CD14-positive monocyte (primary cell): ENCODE measurements around the gene GH1. TPM values are rescaled to one million over a fixed set of nuclear protein-coding genes. Genes with fewer than 3 reads are reported as not detected.
"Not testable (repeated sequence)": the region's sequence is repeated elsewhere in the genome, so short reads cannot be mapped to it uniquely, and the experiment has no call there.

Experiments used
- DNase-seq, 3 donors: peaks; one replicate each; pipeline ENCODE4 v3.0.0-alpha.2; 2011 to 2022
- H2AFZ ChIP-seq: 2 replicates; pipeline ENCODE4 v1.6.0; 2012; ENCODE audit warnings: mild to moderate bottlenecking, low read depth, low read length, inconsistent platforms; ENCODE audit not compliant: insufficient read depth, poor library complexity, severe bottlenecking
- H3K27ac ChIP-seq, 2 donors: 1 replicate in 1 of 2; 2 replicates in 1 of 2; pipeline ENCODE4 v1.5.1; 2012 to 2013; ENCODE audit warnings: low read length in 2 of 2, control low read depth in 1 of 2, inconsistent platforms in 1 of 2, low read depth in 1 of 2, mild to moderate bottlenecking in 1 of 2
- H3K27me3 ChIP-seq, 2 donors: one replicate each; pipeline versions ENCODE4 v1.6.0 to v1.6.1; 2011 to 2013; ENCODE audit warnings: low read length in 2 of 2; ENCODE audit not compliant: control insufficient read depth in 2 of 2, insufficient read depth in 2 of 2
- H3K36me3 ChIP-seq, 2 donors: replicated peaks in 1 of 2; 1 replicate in 1 of 2; 2 replicates in 1 of 2; pipeline versions ENCODE4 v1.5.1 to v1.6.1; 2012 to 2013; ENCODE audit warnings: low read length in 2 of 2, control low read depth in 1 of 2, inconsistent platforms in 1 of 2, mild to moderate bottlenecking in 1 of 2; ENCODE audit not compliant: insufficient read depth in 2 of 2, control insufficient read depth in 1 of 2
- H3K4me1 ChIP-seq, 2 donors: 1 replicate in 1 of 2; 2 replicates in 1 of 2; pipeline versions ENCODE4 v1.5.1 to v1.6.1; 2012 to 2013; ENCODE audit warnings: low read length in 2 of 2, control low read depth in 1 of 2, inconsistent platforms in 1 of 2, mild to moderate bottlenecking in 1 of 2, moderate library complexity in 1 of 2; ENCODE audit not compliant: insufficient read depth in 2 of 2, control insufficient read depth in 1 of 2
- H3K4me2 ChIP-seq: replicated peaks from 2 replicates; pipeline ENCODE3; 2012; ENCODE audit warnings: low read length, moderate library complexity, mild to moderate bottlenecking; ENCODE audit not compliant: poor library complexity, severe bottlenecking; ENCODE audit errors: extremely low read depth
- H3K4me3 ChIP-seq, 3 experiments: fragments of 200-600 bp in 1 of 3; sonication (generic) in 1 of 3; replicated peaks in 1 of 3; 1 replicate in 2 of 3; 2 replicates in 1 of 3; pipeline ENCODE4 v1.5.1; 2011 to 2013; ENCODE audit warnings: low read length in 3 of 3, mild to moderate bottlenecking in 3 of 3, control low read depth in 2 of 3, low read depth in 2 of 3, inconsistent platforms in 1 of 3, moderate library complexity in 1 of 3
- H3K79me2 ChIP-seq: 2 replicates; pipeline ENCODE4 v1.6.0; 2012; ENCODE audit warnings: mild to moderate bottlenecking, control low read depth, inconsistent platforms, low read length, moderate library complexity; ENCODE audit not compliant: insufficient read depth
- H3K9ac ChIP-seq: 2 replicates; pipeline ENCODE4 v1.6.0; 2017; ENCODE audit warnings: low read length, mild to moderate bottlenecking; ENCODE audit not compliant: insufficient read depth, poor library complexity, severe bottlenecking
- H3K9me3 ChIP-seq, 2 donors: replicated peaks in 1 of 2; 1 replicate in 1 of 2; 2 replicates in 1 of 2; pipeline versions ENCODE4 v1.5.1 to v1.6.1; 2012 to 2013; ENCODE audit warnings: low read length in 2 of 2, control low read depth in 1 of 2; ENCODE audit not compliant: control insufficient read depth in 1 of 2, insufficient read depth in 1 of 2
- H4K20me1 ChIP-seq: 2 replicates; pipeline ENCODE4 v1.6.0; 2012; ENCODE audit warnings: mild to moderate bottlenecking, low read length, control low read depth, moderate library complexity; ENCODE audit not compliant: insufficient read depth
- H3K27ac Mint-ChIP-seq, 7 donors: one replicate each; pipeline ENCODE4 v1.8.0; 2020; ENCODE audit warnings: mild to moderate bottlenecking in 7 of 7, mixed read lengths in 7 of 7, moderate library complexity in 6 of 7, inconsistent platforms in 2 of 7
- H3K27me3 Mint-ChIP-seq, 3 donors: one replicate each; pipeline ENCODE4 v1.8.0; 2021 to 2022; ENCODE audit warnings: low read depth in 3 of 3, mild to moderate bottlenecking in 3 of 3, mixed read lengths in 3 of 3, moderate library complexity in 3 of 3, inconsistent platforms in 1 of 3
- H3K36me3 Mint-ChIP-seq, 2 donors: one replicate each; pipeline ENCODE4 v1.8.0; 2020; ENCODE audit warnings: mixed read lengths in 2 of 2, inconsistent platforms in 1 of 2, mild to moderate bottlenecking in 1 of 2
- H3K4me1 Mint-ChIP-seq: one replicate; pipeline ENCODE4 v1.8.0; 2020; ENCODE audit warnings: mild to moderate bottlenecking, mixed read lengths
- H3K4me3 Mint-ChIP-seq, 2 donors: one replicate each; pipeline ENCODE4 v1.8.0; 2020; ENCODE audit warnings: mild to moderate bottlenecking in 2 of 2, mixed read lengths in 2 of 2, moderate library complexity in 1 of 2
- H3K9me3 Mint-ChIP-seq, 7 donors: one replicate each; pipeline ENCODE4 v1.8.0; 2020 to 2022; ENCODE audit warnings: mixed read lengths in 7 of 7, mild to moderate bottlenecking in 6 of 7, moderate library complexity in 6 of 7, inconsistent platforms in 2 of 7
- WGBS: methylation state at CpG from one replicate; pipeline ENCODE4 v1.1.5; 2013; ENCODE audit warnings: missing lambda C conversion rate; ENCODE audit not compliant: insufficient coverage; 5-methylcytosine and 5-hydroxymethylcytosine counted together
- intact Hi-C, 2 donors: fragments of 100-400 bp; cut with micrococcal nuclease; formaldehyde crosslinking; loops; one replicate each; pipeline versions ENCODE4 v1.15.0 to v1.15.1; 2023
- polyA plus RNA-seq, 3 donors: library from polyadenylated mRNA; depleted of rRNA in 1 of 3; unstranded in 2 of 3; stranded (reverse) in 1 of 3; fragments of 300-500 nt in 2 of 3; fragments of >200 nt in 1 of 3; fragmentation: Illumina TruSeq in 2 of 3; gene quantifications; 1 replicate in 2 of 3; 2 replicates in 1 of 3; pipeline ENCODE4 v1.2.3, GENCODE V29; 2012 to 2021
- TF ChIP-seq, protein P1 (sequence below): fragments of 200-600 bp; IDR thresholded peaks from one replicate; pipeline ENCODE4 v1.8.0; 2022; ENCODE audit warnings: antibody characterized with exemption, mild to moderate bottlenecking

GH1 gene
- polyA plus RNA-seq, 3 donors: not detected

DNA sequence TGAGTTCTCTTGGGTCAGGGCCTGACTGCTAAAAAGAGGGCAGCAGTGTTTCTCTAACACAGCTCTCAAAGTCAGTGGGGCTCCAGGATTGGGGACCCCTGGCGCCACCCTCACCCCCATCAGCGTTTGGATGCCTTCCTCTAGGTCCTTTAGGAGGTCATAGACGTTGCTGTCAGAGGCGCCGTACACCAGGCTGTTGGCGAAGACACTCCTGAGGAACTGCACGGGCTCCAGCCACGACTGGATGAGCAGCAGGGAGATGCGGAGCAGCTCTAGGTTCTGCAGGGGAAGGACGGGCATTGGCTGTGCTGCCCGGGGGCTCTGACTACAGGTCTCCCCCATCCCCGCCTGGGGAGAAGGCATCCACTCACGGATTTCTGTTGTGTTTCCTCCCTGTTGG, 993 bp downstream of the GH1 start:
- H3K4me3 Mint-ChIP-seq: no peak overlapping the region
- Histone ChIP-seq H3K27ac (no peak overlapping the region), H3K4me3 (no peak overlapping the region), H2AFZ (no peak overlapping the region), H4K20me1 (no peaks in the 10 kb centered on the region), H3K9me3 (no peaks in the 10 kb centered on the region), H3K4me1 (peaks cover 0 to 5% of the 10 kb centered on the region in 2 donors), H3K79me2 (no peaks in the 10 kb centered on the region), H3K9ac (no peak overlapping the region), H3K27me3 (no peaks in the 10 kb centered on the region), H3K36me3 (no peaks in the 10 kb centered on the region), H3K4me2 (no peak overlapping the region)
- DNase-seq: no peak
- WGBS: 95% methylated on average over 12 of the region's 13 CpGs
- peaks cover 22% of the 10 kb centered on the region for H3K4me1 Mint-ChIP-seq
- no peaks in the 10 kb centered on the region for H3K9me3 Mint-ChIP-seq
- TF ChIP-seq, protein P1, sequence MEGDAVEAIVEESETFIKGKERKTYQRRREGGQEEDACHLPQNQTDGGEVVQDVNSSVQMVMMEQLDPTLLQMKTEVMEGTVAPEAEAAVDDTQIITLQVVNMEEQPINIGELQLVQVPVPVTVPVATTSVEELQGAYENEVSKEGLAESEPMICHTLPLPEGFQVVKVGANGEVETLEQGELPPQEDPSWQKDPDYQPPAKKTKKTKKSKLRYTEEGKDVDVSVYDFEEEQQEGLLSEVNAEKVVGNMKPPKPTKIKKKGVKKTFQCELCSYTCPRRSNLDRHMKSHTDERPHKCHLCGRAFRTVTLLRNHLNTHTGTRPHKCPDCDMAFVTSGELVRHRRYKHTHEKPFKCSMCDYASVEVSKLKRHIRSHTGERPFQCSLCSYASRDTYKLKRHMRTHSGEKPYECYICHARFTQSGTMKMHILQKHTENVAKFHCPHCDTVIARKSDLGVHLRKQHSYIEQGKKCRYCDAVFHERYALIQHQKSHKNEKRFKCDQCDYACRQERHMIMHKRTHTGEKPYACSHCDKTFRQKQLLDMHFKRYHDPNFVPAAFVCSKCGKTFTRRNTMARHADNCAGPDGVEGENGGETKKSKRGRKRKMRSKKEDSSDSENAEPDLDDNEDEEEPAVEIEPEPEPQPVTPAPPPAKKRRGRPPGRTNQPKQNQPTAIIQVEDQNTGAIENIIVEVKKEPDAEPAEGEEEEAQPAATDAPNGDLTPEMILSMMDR: no peak
- intact Hi-C loops: loop anchor here (2.0 to 10.0 kb wide), 5 partner anchors 29 to 215 kb away; partner anchors contain the start of genes ERN1 (in 1 of the 2) and ICAM2 (in 1 of the 2)
- no peaks in the 10 kb centered on the region for H3K36me3 Mint-ChIP-seq
- H3K27ac Mint-ChIP-seq: no peak overlapping the region
- H3K27me3 Mint-ChIP-seq: peaks cover 2 to 9% (median 4%) of the 10 kb centered on the region in 3 donors

DNA sequence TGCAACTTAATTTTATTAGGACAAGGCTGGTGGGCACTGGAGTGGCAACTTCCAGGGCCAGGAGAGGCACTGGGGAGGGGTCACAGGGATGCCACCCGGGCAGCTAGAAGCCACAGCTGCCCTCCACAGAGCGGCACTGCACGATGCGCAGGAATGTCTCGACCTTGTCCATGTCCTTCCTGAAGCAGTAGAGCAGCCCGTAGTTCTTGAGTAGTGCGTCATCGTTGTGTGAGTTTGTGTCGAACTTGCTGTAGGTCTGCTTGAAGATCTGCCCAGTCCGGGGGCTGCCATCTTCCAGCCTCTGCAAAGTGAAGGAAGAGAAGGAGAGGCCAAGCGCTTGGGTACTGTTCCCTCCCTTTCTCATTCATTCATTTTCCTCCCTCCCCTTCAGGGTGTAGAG, 1.4 kb downstream of the GH1 start:
- Mint-ChIP-seq H3K4me1 (peaks cover 17% of the 10 kb centered on the region), H3K27me3 (peaks cover 2 to 11% (median 4%) of the 10 kb centered on the region in 3 donors)
- not testable (repeated sequence) for H3K4me1 ChIP-seq, H3K79me2 ChIP-seq, H3K27ac ChIP-seq, H3K9me3 ChIP-seq, H3K27me3 ChIP-seq, H3K9ac ChIP-seq, H2AFZ ChIP-seq, H3K36me3 ChIP-seq, H3K4me3 Mint-ChIP-seq, DNase-seq, H3K9me3 Mint-ChIP-seq, H4K20me1 ChIP-seq, H3K4me2 ChIP-seq, H3K27ac Mint-ChIP-seq, H3K36me3 Mint-ChIP-seq, H3K4me3 ChIP-seq
- intact Hi-C loops: loop anchor here (5.0 to 10.0 kb wide), 3 partner anchors 108 to 215 kb away; partner anchors contain the start of genes ERN1 (in 1 of the 2) and ICAM2 (in 1 of the 2)
- no CpG with 5 or more reads among the region's 11 CpGs for WGBS
